ENCODE results near the gene CD300LG. TPM values are rescaled to one million over a fixed set of nuclear protein-coding genes. Genes with fewer than 3 reads are reported as not detected.

CD300LG gene
- not detected in 2 replicates for total RNA-seq

GRCh38 chr17:43846963-43847371 is at the start of gene CD300LG:
Gene CD300LG (plus strand): TSS chr17:43847176. CDS start chr17:43847217, 41 bp downstream.

GRCh38 chr17:43832976-43833829 is 13.8 kb upstream of the CD300LG start, which contains the start of gene MPP3:
Gene MPP3 (minus strand): TSS chr17:43833146. CDS start chr17:43831906, 1,240 bp downstream.

GRCh38 chr17:43907425-43907981 is 60.5 kb downstream of the CD300LG start, which contains the start of gene MPP2:
Gene MPP2 (minus strand): TSS chr17:43907536. CDS start chr17:43904460, 3,076 bp downstream.

Other genes starting within 250 kb of the CD300LG start
- gene MEOX1, start 185.3 kb upstream of the CD300LG start, total RNA-seq = 0.34 TPM in 1 of 2 replicates, not detected in the other
- gene SOST, start 88.4 kb upstream of the CD300LG start, total RNA-seq = not detected in 2 replicates
- gene DUSP3, start 68.2 kb upstream of the CD300LG start, total RNA-seq = 17.4 and 31.3 TPM in 2 replicates
- not detected in 2 replicates for gene CFAP97D1, start 66.7 kb upstream of the CD300LG start, total RNA-seq
- 4.3 and 6.0 TPM in 2 replicates for gene MPP3, start 14.0 kb upstream of the CD300LG start, total RNA-seq
- gene MPP2, start 60.4 kb downstream of the CD300LG start, total RNA-seq = 2.6 TPM in 2 replicates
- not detected in 2 replicates for gene PPY, start 95.3 kb downstream of the CD300LG start, total RNA-seq
- 0.51 TPM in 1 of 2 replicates, not detected in the other for gene PYY, start 106.8 kb downstream of the CD300LG start, total RNA-seq
- gene NAGS, start 157.4 kb downstream of the CD300LG start, total RNA-seq = 1.1 and 2.9 TPM in 2 replicates
- gene TMEM101, start 167.8 kb downstream of the CD300LG start, total RNA-seq = 27.7 and 32.3 TPM in 2 replicates
- 43.0 and 49.7 TPM in 2 replicates for gene LSM12, start 219.5 kb downstream of the CD300LG start, total RNA-seq
- 37.8 and 47.1 TPM in 2 replicates for gene G6PC3, start 223.6 kb downstream of the CD300LG start, total RNA-seq